GM18867 (cell line): ENCODE data around the gene TM9SF1.
"Not testable (repeated sequence)": the region's sequence is repeated elsewhere in the genome, so short reads cannot be mapped to it uniquely, and the experiment has no call there.

Experiments
- ATAC-seq: cut with Tn5 transposase; IDR thresholded peaks from one replicate; pipeline ENCODE4 v1.9.1; 2021; ENCODE audit warnings: mild to moderate bottlenecking, moderate library complexity; ENCODE audit not compliant: unreplicated experiment

The TM9SF1 gene

GRCh38 chr14:24228902-24229301, 33.7 kb upstream of the TM9SF1 start:
- no peak for ATAC-seq

- ATAC-seq = no peak
Observed at GRCh38 chr14:24226473-24226872, 31.2 kb upstream of the TM9SF1 start.

- no peak for ATAC-seq
Observed at GRCh38 chr14:24224618-24225071, 29.4 kb upstream of the TM9SF1 start.

- ATAC-seq = not testable (repeated sequence)
Observed at GRCh38 chr14:24222987-24223386, 27.7 kb upstream of the TM9SF1 start.

GRCh38 chr14:24219521-24219920, 24.3 kb upstream of the TM9SF1 start:
- no peak for ATAC-seq

- no peak for ATAC-seq
Observed at GRCh38 chr14:24219080-24219479, 23.8 kb upstream of the TM9SF1 start.

GRCh38 chr14:24216876-24217275, 21.6 kb upstream of the TM9SF1 start:
- ATAC-seq = not testable (repeated sequence)

- no peak for ATAC-seq
Observed at GRCh38 chr14:24216345-24216699, 21.1 kb upstream of the TM9SF1 start.

- peak; percentile 63 for ATAC-seq
Observed at GRCh38 chr14:24215495-24216344, 20.5 kb upstream of the TM9SF1 start, which contains the start of gene MDP1. Gene MDP1, minus strand, starts transcription at chr14:24216066. Its CDS starts 111 bp downstream, at chr14:24215955.

- no peak for ATAC-seq
Observed at GRCh38 chr14:24213866-24214662, 18.8 kb upstream of the TM9SF1 start.

- ATAC-seq = peak; percentile 81
Observed at GRCh38 chr14:24212924-24213865, 18.0 kb upstream of the TM9SF1 start, which contains the start of gene CHMP4A. Gene CHMP4A, minus strand, starts transcription at chr14:24213488. Its CDS starts 49 bp downstream, at chr14:24213439.

- ATAC-seq = no peak
Observed at GRCh38 chr14:24211311-24211710, 16.1 kb upstream of the TM9SF1 start.

GRCh38 chr14:24207625-24208024, 12.4 kb upstream of the TM9SF1 start:
- no peak for ATAC-seq

GRCh38 chr14:24207104-24207551, 11.9 kb upstream of the TM9SF1 start:
- ATAC-seq = no peak

- no peak for ATAC-seq
Observed at GRCh38 chr14:24206260-24207103, 11.2 kb upstream of the TM9SF1 start.

- ATAC-seq = no peak
Observed at GRCh38 chr14:24204163-24205146, 9.2 kb upstream of the TM9SF1 start.

GRCh38 chr14:24203249-24203886, 8.1 kb upstream of the TM9SF1 start:
- not testable (repeated sequence) for ATAC-seq

GRCh38 chr14:24202538-24202937, 7.3 kb upstream of the TM9SF1 start:
- not testable (repeated sequence) for ATAC-seq
